Liver (tissue), 3 donors: ENCODE measurements around the gene CFAP70.

ENCODE experiments used
- EGR1 ChIP-seq, 2 donors: IDR thresholded peaks; 2 replicates each; pipeline ENCODE4 v1.6.1; 2016 to 2018; ENCODE audit warnings: antibody characterized with exemption in 2 of 2, low read depth in 2 of 2
- FOXA1 ChIP-seq: IDR thresholded peaks from 2 replicates; pipeline ENCODE4 v1.6.1; 2016; ENCODE audit warnings: antibody characterized with exemption
- GABPA ChIP-seq, 2 donors: IDR thresholded peaks in 1 of 2; conservative IDR thresholded peaks in 1 of 2; 2 replicates each; pipeline ENCODE4 v1.6.1; 2016; ENCODE audit warnings: antibody characterized with exemption in 2 of 2, mild to moderate bottlenecking in 1 of 2, moderate library complexity in 1 of 2
- JUND ChIP-seq, 2 donors: IDR thresholded peaks; 2 replicates each; pipeline ENCODE4 v1.6.1; 2016; ENCODE audit warnings: antibody characterized with exemption in 2 of 2
- NR2F2 ChIP-seq: IDR thresholded peaks from 2 replicates; pipeline ENCODE4 v1.6.1; 2016; ENCODE audit warnings: antibody characterized with exemption
- RAD21 ChIP-seq, 2 donors: IDR thresholded peaks; 2 replicates each; pipeline ENCODE4 v1.6.1; 2016; ENCODE audit warnings: antibody characterized with exemption in 2 of 2, mild to moderate bottlenecking in 2 of 2
- SP1 ChIP-seq: IDR thresholded peaks from 2 replicates; pipeline ENCODE4 v1.6.1; 2018; ENCODE audit warnings: antibody characterized with exemption, mild to moderate bottlenecking
- TAF1 ChIP-seq: conservative IDR thresholded peaks from 2 replicates; pipeline ENCODE4 v1.6.1; 2016; ENCODE audit warnings: antibody characterized with exemption, mild to moderate bottlenecking
- YY1 ChIP-seq: IDR thresholded peaks from 2 replicates; pipeline ENCODE4 v1.6.1; 2016; ENCODE audit warnings: antibody characterized with exemption, mild to moderate bottlenecking
- TF ChIP-seq, protein P1 (sequence below): fragments of 150-350 bp; IDR thresholded peaks from 2 replicates; pipeline ENCODE4 v1.5.1; 2017; ENCODE audit warnings: improper control_type of control experiment, low read depth, low read length; ENCODE audit not compliant: missing input control
- TF ChIP-seq, protein P2 (sequence below): IDR thresholded peaks from 2 replicates; pipeline ENCODE4 v1.6.1; 2016; ENCODE audit warnings: antibody characterized with exemption, mild to moderate bottlenecking
- TF ChIP-seq, protein P3 (sequence below): IDR thresholded peaks from 2 replicates; pipeline ENCODE4 v1.6.1; 2016; ENCODE audit warnings: antibody characterized with exemption
- TF ChIP-seq, protein P4 (sequence below): IDR thresholded peaks from 2 replicates; pipeline ENCODE4 v1.6.1; 2016; ENCODE audit warnings: antibody characterized with exemption
- TF ChIP-seq, protein P5 (sequence below): IDR thresholded peaks from 2 replicates; pipeline ENCODE4 v1.6.1; 2016; ENCODE audit warnings: antibody characterized with exemption
- donor health status: healthy.
- donor health status: healthy.

DNA sequence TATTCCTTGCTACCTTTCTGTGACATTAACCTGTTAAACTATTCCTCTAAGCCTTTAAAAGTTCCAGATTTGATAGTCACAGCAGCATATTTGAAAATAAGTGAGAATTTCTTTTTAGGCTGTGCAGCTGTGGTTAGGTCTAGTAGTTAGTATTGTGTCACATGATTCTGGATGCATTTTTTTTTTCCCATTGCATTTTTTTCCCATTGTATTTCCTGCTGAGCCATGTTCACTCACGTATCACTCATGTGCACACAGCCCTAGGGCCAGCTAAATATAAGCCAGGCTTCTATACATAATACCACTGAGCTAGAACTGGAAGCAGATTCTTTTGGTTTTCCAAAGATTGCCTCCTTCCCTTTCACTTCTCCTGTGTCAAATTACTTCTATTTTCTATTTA lies 149.0 kb downstream of the CFAP70 start:
- TF ChIP-seq, protein P1, sequence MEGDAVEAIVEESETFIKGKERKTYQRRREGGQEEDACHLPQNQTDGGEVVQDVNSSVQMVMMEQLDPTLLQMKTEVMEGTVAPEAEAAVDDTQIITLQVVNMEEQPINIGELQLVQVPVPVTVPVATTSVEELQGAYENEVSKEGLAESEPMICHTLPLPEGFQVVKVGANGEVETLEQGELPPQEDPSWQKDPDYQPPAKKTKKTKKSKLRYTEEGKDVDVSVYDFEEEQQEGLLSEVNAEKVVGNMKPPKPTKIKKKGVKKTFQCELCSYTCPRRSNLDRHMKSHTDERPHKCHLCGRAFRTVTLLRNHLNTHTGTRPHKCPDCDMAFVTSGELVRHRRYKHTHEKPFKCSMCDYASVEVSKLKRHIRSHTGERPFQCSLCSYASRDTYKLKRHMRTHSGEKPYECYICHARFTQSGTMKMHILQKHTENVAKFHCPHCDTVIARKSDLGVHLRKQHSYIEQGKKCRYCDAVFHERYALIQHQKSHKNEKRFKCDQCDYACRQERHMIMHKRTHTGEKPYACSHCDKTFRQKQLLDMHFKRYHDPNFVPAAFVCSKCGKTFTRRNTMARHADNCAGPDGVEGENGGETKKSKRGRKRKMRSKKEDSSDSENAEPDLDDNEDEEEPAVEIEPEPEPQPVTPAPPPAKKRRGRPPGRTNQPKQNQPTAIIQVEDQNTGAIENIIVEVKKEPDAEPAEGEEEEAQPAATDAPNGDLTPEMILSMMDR = no peak
- TF ChIP-seq, protein P2, sequence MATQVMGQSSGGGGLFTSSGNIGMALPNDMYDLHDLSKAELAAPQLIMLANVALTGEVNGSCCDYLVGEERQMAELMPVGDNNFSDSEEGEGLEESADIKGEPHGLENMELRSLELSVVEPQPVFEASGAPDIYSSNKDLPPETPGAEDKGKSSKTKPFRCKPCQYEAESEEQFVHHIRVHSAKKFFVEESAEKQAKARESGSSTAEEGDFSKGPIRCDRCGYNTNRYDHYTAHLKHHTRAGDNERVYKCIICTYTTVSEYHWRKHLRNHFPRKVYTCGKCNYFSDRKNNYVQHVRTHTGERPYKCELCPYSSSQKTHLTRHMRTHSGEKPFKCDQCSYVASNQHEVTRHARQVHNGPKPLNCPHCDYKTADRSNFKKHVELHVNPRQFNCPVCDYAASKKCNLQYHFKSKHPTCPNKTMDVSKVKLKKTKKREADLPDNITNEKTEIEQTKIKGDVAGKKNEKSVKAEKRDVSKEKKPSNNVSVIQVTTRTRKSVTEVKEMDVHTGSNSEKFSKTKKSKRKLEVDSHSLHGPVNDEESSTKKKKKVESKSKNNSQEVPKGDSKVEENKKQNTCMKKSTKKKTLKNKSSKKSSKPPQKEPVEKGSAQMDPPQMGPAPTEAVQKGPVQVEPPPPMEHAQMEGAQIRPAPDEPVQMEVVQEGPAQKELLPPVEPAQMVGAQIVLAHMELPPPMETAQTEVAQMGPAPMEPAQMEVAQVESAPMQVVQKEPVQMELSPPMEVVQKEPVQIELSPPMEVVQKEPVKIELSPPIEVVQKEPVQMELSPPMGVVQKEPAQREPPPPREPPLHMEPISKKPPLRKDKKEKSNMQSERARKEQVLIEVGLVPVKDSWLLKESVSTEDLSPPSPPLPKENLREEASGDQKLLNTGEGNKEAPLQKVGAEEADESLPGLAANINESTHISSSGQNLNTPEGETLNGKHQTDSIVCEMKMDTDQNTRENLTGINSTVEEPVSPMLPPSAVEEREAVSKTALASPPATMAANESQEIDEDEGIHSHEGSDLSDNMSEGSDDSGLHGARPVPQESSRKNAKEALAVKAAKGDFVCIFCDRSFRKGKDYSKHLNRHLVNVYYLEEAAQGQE = no peak
- TF ChIP-seq TAF1 (no peak), EGR1 (IDR thresholded peaks at IDR 0.05; ENCODE audit: low read depth in 2 of 2) (no peak), SP1 (no peak), YY1 (no peak), NR2F2 (no peak), FOXA1 (no peak), RAD21 (IDR thresholded peaks at IDR 0.05) (no peak), GABPA (IDR thresholded peaks at IDR 0.05 in 1 of 2, conservative IDR thresholded peaks at IDR 0.05 in 1 of 2) (no peak), JUND (IDR thresholded peaks at IDR 0.05) (no peak)
- TF ChIP-seq, protein P3, sequence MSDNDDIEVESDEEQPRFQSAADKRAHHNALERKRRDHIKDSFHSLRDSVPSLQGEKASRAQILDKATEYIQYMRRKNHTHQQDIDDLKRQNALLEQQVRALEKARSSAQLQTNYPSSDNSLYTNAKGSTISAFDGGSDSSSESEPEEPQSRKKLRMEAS = no peak
- TF ChIP-seq, protein P4, sequence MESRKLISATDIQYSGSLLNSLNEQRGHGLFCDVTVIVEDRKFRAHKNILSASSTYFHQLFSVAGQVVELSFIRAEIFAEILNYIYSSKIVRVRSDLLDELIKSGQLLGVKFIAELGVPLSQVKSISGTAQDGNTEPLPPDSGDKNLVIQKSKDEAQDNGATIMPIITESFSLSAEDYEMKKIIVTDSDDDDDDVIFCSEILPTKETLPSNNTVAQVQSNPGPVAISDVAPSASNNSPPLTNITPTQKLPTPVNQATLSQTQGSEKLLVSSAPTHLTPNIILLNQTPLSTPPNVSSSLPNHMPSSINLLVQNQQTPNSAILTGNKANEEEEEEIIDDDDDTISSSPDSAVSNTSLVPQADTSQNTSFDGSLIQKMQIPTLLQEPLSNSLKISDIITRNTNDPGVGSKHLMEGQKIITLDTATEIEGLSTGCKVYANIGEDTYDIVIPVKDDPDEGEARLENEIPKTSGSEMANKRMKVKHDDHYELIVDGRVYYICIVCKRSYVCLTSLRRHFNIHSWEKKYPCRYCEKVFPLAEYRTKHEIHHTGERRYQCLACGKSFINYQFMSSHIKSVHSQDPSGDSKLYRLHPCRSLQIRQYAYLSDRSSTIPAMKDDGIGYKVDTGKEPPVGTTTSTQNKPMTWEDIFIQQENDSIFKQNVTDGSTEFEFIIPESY = no peak
- TF ChIP-seq, protein P5, sequence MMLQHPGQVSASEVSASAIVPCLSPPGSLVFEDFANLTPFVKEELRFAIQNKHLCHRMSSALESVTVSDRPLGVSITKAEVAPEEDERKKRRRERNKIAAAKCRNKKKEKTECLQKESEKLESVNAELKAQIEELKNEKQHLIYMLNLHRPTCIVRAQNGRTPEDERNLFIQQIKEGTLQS = no peak
